SU-DHL-6 (cell line): ENCODE data around the gene TRPM3.

ENCODE experiments used
- H2AFZ ChIP-seq: fragments of 200-600 bp; sonication (generic); 2 replicates; pipeline ENCODE4 v1.6.1; 2014; ENCODE audit warnings: low read depth, mild to moderate bottlenecking, moderate library complexity, mixed read lengths, antibody characterized with exemption, low read length; ENCODE audit not compliant: severe bottlenecking
- H3F3A ChIP-seq: fragments of 200-600 bp; shearing (Covaris generic); 2 replicates; pipeline ENCODE4 v1.6.0; 2016; ENCODE audit warnings: antibody characterized with exemption, mild to moderate bottlenecking; ENCODE audit not compliant: insufficient read depth
- H3K27ac ChIP-seq: fragments of 200-600 bp; sonication (generic); 2 replicates; pipeline ENCODE4 v1.5.1; 2016; ENCODE audit warnings: low read depth, mild to moderate bottlenecking, low read length, moderate library complexity, mixed read lengths
- H3K27me3 ChIP-seq: fragments of 200-600 bp; sonication (generic), shearing (Covaris generic); 2 replicates; pipeline ENCODE4 v1.6.0; 2014; ENCODE audit warnings: mild to moderate bottlenecking, low read length
- H3K36me3 ChIP-seq: fragments of 200-600 bp; sonication (generic); 2 replicates; pipeline ENCODE4 v1.6.1; 2014; ENCODE audit warnings: mild to moderate bottlenecking, low read length, mixed read lengths
- H3K4me2 ChIP-seq: fragments of 300-600, 200-600 bp; shearing (Covaris generic), sonication (generic); 2 replicates; pipeline ENCODE4 v1.6.0; 2014; ENCODE audit warnings: low read length, low read depth, mild to moderate bottlenecking; ENCODE audit not compliant: poor library complexity, severe bottlenecking
- H3K4me3 ChIP-seq: fragments of 200-600 bp; sonication (generic); 2 replicates; pipeline ENCODE4 v1.5.1; 2014; ENCODE audit warnings: antibody characterized with exemption, low read length, mild to moderate bottlenecking, mixed read lengths; ENCODE audit not compliant: insufficient read depth, poor library complexity, severe bottlenecking
- H3K79me2 ChIP-seq: fragments of 200-600 bp; sonication (generic); 2 replicates; pipeline ENCODE4 v1.6.1; 2014; ENCODE audit warnings: mild to moderate bottlenecking, low read length, moderate library complexity; ENCODE audit not compliant: insufficient read depth
- H3K9ac ChIP-seq: fragments of 200-600 bp; sonication (generic); 2 replicates; pipeline ENCODE4 v1.7.0; 2014; ENCODE audit warnings: mild to moderate bottlenecking, low read length
- H3K9me2 ChIP-seq: fragments of 200-600 bp; sonication (generic); replicated peaks from 2 replicates; pipeline ENCODE4 v1.6.1; 2014; ENCODE audit warnings: low read length; ENCODE audit not compliant: insufficient read depth
- H3K9me3 ChIP-seq: fragments of 200-600 bp; sonication (generic); 2 replicates; pipeline ENCODE4 v1.6.1; 2014; ENCODE audit warnings: low read length, mixed read lengths; ENCODE audit not compliant: insufficient read depth
- H4K20me1 ChIP-seq: fragments of 200-600 bp; sonication (generic); 2 replicates; pipeline ENCODE4 v1.6.1; 2014; ENCODE audit warnings: low read depth, mild to moderate bottlenecking, antibody characterized with exemption, low read length, moderate library complexity, mixed read lengths
- EZH2phosphoT487 ChIP-seq: fragments of 200-600 bp; sonication (generic), shearing (Covaris generic); conservative IDR thresholded peaks from 2 replicates; pipeline ENCODE4 v1.6.1; 2018; ENCODE audit warnings: mild to moderate bottlenecking, antibody characterized with exemption, low read length, moderate library complexity, mixed read lengths
- TF ChIP-seq, protein P1 (sequence below): fragments of 200-600 bp; sonication (generic); IDR thresholded peaks from one replicate; pipeline ENCODE4 v1.5.1; 2017; ENCODE audit warnings: antibody characterized with exemption, mild to moderate bottlenecking, low read length, moderate library complexity; ENCODE audit not compliant: insufficient read depth, poor library complexity, severe bottlenecking

TRPM3 gene

DNA sequence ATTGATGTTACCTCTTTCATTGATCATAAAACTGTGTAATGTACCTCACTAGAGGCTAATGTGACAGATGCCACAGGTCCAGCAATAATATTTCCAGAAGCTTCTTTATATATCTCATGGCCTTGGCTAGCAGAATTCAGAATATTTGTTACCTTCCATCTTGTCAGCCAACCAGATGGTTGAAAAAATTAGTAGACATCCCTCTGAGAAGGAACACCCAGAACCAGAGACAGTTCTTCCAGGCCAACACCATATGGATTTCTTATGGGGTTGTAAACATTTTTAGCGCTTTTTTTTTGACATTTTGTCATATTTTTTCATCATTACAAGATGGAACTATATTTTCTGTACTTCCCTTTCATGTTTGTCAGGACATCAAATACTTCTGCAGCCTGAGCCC is 428.2 kb downstream of the TRPM3 start:
- no peaks in the 10 kb centered on the region for H3K79me2 ChIP-seq
- H3K4me3 ChIP-seq, result no peak overlapping the region
- H2AFZ ChIP-seq, result no peak overlapping the region
- H3F3A ChIP-seq, result no peaks in the 10 kb centered on the region
- H3K36me3 ChIP-seq, result no peaks in the 10 kb centered on the region
- no peak overlapping the region for H3K27ac ChIP-seq
- H3K4me2 ChIP-seq, result no peak overlapping the region
- TF ChIP-seq EZH2phosphoT487, result no peak
- TF ChIP-seq, protein P1, sequence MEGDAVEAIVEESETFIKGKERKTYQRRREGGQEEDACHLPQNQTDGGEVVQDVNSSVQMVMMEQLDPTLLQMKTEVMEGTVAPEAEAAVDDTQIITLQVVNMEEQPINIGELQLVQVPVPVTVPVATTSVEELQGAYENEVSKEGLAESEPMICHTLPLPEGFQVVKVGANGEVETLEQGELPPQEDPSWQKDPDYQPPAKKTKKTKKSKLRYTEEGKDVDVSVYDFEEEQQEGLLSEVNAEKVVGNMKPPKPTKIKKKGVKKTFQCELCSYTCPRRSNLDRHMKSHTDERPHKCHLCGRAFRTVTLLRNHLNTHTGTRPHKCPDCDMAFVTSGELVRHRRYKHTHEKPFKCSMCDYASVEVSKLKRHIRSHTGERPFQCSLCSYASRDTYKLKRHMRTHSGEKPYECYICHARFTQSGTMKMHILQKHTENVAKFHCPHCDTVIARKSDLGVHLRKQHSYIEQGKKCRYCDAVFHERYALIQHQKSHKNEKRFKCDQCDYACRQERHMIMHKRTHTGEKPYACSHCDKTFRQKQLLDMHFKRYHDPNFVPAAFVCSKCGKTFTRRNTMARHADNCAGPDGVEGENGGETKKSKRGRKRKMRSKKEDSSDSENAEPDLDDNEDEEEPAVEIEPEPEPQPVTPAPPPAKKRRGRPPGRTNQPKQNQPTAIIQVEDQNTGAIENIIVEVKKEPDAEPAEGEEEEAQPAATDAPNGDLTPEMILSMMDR, result no peak
- no peaks in the 10 kb centered on the region for H3K9me2 ChIP-seq
- no peak overlapping the region for H3K9ac ChIP-seq
- no peaks in the 10 kb centered on the region for H4K20me1 ChIP-seq
- no peaks in the 10 kb centered on the region for H3K27me3 ChIP-seq
- H3K9me3 ChIP-seq, result no peaks in the 10 kb centered on the region

DNA sequence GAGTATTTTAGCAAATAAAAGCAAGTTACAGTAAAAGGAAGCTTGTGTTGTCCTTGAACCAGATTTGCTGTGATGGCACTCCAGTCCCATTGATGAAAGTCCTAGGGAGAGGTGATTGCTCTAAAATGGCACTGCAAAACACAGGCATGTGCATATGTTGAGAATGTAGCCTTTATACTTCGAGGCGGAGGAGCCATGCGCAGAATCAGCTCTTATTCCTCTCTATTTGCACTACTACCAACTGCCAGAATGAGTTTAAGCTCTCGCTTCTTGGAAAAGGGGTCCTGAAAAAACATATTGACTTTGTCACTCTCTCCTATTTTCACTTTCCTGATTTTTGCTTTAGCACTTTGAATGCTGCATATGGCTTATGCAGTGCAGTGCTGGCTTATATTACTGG is 429.0 kb downstream of the TRPM3 start:
- Histone ChIP-seq H3K9me2 (no peaks in the 10 kb centered on the region), H3K4me3 (no peak overlapping the region), H2AFZ (no peak overlapping the region), H3K36me3 (no peaks in the 10 kb centered on the region), H3K9ac (no peak overlapping the region), H3F3A (no peaks in the 10 kb centered on the region), H3K27me3 (no peaks in the 10 kb centered on the region), H3K79me2 (no peaks in the 10 kb centered on the region), H3K4me2 (no peak overlapping the region), H4K20me1 (no peaks in the 10 kb centered on the region), H3K9me3 (no peaks in the 10 kb centered on the region), H3K27ac (no peak overlapping the region)
- TF ChIP-seq, protein P1, result no peak
- TF ChIP-seq EZH2phosphoT487, result no peak

DNA sequence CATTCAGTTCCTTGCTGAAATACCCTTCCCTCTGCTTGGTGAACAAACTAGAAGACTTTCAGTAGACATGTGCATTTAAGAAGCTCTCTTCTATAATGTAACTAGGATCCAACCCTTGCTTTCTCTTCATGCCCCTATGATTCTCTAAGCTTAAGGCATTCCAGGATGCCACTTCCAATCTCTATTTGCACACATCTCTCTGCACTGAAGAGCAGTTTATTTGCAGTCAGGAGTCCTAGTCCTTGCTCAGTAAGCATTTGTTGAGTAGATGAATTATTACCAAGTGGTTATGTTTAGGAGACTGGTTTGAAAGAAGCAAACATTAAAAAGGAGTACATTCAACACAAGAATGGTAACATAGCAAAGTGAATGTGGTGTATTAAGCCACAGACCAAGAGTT is 432.7 kb downstream of the TRPM3 start:
- no peaks in the 10 kb centered on the region for H3F3A ChIP-seq
- H3K79me2 ChIP-seq, result no peaks in the 10 kb centered on the region
- H3K9me2 ChIP-seq, result no peaks in the 10 kb centered on the region
- no peak overlapping the region for H2AFZ ChIP-seq
- no peak overlapping the region for H3K4me2 ChIP-seq
- no peak overlapping the region for H3K9ac ChIP-seq
- TF ChIP-seq, protein P1, result no peak
- no peak for TF ChIP-seq EZH2phosphoT487
- H3K36me3 ChIP-seq, result no peaks in the 10 kb centered on the region
- no peak overlapping the region for H3K27ac ChIP-seq
- H3K4me3 ChIP-seq, result no peak overlapping the region
- H3K9me3 ChIP-seq, result no peaks in the 10 kb centered on the region
- no peaks in the 10 kb centered on the region for H3K27me3 ChIP-seq
- H4K20me1 ChIP-seq, result no peaks in the 10 kb centered on the region
